Measurements from ENCODE around the gene BOC.

GRCh38 chr3:113285226-113285625, 73.9 kb downstream of the BOC start:
- no peak for TF ChIP-seq EP300 (IDR thresholded peaks at IDR 0.05)
- TF ChIP-seq, protein P1, sequence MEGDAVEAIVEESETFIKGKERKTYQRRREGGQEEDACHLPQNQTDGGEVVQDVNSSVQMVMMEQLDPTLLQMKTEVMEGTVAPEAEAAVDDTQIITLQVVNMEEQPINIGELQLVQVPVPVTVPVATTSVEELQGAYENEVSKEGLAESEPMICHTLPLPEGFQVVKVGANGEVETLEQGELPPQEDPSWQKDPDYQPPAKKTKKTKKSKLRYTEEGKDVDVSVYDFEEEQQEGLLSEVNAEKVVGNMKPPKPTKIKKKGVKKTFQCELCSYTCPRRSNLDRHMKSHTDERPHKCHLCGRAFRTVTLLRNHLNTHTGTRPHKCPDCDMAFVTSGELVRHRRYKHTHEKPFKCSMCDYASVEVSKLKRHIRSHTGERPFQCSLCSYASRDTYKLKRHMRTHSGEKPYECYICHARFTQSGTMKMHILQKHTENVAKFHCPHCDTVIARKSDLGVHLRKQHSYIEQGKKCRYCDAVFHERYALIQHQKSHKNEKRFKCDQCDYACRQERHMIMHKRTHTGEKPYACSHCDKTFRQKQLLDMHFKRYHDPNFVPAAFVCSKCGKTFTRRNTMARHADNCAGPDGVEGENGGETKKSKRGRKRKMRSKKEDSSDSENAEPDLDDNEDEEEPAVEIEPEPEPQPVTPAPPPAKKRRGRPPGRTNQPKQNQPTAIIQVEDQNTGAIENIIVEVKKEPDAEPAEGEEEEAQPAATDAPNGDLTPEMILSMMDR (IDR thresholded peaks at IDR 0.05), result no peak
